ENCODE measurements around the gene DPP9.
"Not testable (repeated sequence)": the region's sequence is repeated elsewhere in the genome, so short reads cannot be mapped to it uniquely, and the experiment has no call there.

Gene DPP9

GRCh38 chr19:4738734-4739133 lies 15.1 kb upstream of the DPP9 start:
- DNase-seq (ENCODE audit: low spot score) = no peak

GRCh38 chr19:4737955-4738600 lies 14.4 kb upstream of the DPP9 start:
- DNase-seq (ENCODE audit: low spot score) = no peak

DNA sequence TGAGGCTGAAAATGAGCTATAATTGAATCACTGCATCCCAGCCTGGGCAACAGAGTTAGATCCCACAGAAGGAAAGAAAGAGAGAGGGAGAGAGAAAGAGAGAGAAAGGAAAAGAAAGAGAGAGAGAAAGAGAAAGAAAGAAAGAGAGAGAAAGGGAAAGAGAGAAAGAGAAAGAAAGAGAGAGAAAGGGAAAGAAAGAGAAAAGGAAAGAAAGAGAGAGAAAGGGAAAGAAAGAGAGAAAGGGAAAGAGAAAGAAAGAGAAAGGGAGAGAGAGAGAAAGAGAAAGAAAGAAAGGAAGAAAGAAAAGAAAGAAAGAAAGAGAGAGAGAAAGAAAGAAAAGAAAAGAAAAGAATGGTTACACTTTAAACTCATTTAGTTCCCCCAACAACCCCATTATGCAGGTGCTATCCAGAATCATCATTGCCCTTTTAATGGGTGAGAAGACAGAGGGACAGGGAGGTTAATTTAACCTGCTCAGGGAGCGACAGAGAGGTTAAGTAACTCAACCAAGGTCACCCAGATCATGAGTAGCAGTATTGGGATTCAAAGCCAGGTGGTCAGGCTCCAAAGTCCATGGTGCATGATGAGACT lies 10.2 kb upstream of the DPP9 start:
- DNase-seq (ENCODE audit: low spot score) = no peak

DNA sequence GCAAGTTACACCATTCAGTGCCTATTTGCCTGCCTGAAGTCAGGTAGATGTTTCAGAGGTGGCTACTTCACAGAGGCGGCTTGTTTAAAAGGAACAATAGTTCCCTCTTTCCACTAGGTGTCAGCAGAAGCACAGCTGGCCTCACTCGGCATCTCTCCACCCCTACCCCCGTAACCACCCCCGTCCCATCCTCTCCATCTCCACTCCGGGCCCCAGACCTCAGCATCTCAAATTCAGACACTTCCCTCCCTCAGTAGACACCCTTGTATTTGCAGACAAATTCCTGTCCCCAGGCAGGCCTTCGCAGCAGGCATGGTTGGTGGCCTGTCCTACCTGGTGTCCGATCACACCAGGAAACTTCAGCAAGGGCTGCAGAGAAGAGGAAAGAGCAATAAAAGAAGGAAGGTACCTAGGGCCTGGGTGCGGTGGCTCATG lies 9.1 kb upstream of the DPP9 start:
- DNase-seq (ENCODE audit: low spot score) = peak; percentile 82

DNA sequence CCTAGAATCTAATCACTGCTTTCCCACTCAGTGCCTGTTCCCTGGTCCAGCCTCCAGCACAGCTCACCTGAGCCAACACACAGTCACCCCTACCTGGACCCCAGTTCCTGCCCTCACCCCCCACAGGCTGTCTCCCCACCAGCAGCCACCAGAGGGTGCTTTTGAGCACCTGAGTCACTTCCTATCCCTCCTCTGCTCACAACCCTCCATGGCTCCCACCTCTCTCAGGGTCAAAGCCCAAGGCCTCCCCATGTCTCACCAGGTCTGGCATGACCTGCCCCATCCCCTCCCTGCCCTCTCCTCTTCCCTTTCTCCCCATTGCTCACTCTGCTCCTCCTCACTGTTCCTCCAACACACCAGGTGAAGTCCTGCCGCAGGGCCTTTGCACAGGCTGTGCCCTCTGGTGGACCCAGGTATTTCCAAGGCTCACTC lies 7.1 kb upstream of the DPP9 start:
- DNase-seq (ENCODE audit: low spot score) = peak; percentile 36

- DNase-seq (ENCODE audit: low spot score) = no peak
These were observed 5.2 kb upstream of the DPP9 start for GRCh38 chr19:4728871-4729270.

DNA sequence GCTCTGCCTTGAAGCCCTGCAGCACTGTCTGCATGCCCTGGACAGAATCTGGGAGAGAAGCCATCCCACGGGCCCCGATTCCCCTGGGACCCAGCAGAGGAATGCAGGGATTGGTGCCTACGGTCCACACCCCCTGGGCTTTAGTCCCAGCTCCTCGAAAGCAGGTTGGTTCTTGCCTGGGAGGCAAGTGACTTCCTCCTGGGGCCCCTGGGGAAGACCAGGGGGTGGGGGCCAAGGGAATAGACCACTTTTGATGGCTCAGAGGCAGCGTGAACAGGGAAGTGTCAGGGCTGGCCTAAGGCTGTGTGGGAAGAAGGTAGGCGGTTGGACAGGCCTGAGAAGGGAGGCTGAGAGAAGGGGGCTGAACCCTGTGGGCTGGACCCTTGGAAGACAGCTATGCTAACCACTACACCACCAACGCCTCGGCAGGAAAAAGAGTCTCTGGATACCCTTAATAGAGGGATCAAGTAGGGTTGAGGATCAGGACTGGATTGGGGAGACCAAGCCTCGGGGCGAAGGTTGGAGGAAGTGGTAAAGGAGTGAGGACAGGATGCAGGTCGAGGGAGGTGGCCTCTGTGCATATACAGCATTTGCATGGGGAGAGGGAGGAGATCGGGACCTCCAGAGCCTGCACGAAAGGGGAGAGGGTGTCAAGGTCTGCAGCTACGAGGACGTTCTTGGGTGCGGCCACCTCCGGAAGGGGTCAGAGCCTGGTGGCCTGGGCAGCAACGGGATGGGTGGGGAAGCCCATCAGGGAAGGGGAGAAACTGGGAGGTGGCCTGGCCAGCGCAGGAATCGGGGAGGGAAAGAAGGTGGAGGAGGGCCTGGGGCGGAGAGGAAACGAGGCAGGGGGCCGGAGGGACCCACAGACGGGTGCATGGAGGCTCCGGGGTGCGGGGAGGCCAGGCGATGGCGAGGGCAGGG lies 709 bp downstream of the DPP9 start:
- peak; percentile 61 for DNase-seq (ENCODE audit: low spot score)

DNA sequence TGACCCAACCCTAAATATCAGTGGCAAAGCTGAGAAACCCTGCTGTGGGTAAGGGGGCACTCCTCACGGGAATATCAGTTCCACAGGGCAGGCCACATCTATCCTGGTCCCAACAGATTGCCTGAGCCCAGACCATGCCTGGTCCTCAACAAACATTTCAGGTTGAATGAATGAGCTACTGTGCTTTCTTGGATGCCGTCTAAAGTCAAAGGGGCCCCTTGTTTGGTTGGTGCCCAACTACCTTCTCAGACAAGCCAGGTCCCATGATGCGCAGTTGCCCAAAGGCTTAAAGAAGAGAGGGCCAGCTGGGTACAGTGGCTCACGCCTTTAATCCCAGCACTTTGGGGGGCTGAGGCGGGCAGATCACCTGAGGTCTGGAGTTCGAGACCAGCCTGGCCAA lies 2.4 kb downstream of the DPP9 start:
- DNase-seq (ENCODE audit: low spot score) = no peak

- no peak for DNase-seq (ENCODE audit: low spot score)
These were observed 3.5 kb downstream of the DPP9 start for GRCh38 chr19:4720037-4720700.

- DNase-seq (ENCODE audit: low spot score) = no peak
These were observed 4.2 kb downstream of the DPP9 start for GRCh38 chr19:4719499-4719866.

DNA sequence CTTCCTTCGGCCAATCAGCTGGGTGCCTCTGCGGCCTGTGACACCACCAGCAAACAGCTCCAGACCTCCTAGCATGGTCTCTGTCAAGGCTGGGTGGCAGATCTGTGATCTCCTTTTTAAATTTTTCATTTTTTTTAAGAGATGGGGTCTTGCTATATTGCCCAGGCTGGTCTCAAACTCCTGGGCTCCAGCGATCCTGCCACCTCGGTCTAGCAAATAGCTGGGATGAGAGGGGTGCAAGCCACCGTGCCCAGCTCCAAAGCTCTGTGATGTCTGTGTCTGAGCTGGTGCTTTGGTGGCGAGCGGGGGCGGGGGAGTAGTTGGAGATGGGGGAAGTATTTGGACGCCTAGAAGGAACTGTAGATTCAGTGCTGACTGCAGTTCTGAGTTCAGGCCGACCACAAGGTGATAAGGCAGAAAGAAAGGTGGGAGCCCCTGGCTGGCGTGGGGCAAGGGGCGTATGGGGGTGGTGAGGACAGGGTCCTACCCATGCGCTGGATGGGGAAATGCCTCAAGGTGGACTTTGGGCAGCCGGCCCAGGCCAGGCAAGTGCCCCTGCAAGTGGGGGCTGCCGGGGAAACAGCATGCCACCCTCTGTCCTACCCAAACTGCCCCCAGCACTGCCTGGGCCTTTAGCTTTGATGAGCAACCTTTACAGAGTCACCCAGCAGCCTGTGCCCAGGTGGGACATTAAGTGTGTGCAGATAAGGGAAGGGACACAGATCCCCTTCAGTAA lies 5.5 kb downstream of the DPP9 start:
- DNase-seq (ENCODE audit: low spot score) = no peak

GRCh38 chr19:4717191-4717965 lies 6.3 kb downstream of the DPP9 start:
- no peak for DNase-seq (ENCODE audit: low spot score)

DNA sequence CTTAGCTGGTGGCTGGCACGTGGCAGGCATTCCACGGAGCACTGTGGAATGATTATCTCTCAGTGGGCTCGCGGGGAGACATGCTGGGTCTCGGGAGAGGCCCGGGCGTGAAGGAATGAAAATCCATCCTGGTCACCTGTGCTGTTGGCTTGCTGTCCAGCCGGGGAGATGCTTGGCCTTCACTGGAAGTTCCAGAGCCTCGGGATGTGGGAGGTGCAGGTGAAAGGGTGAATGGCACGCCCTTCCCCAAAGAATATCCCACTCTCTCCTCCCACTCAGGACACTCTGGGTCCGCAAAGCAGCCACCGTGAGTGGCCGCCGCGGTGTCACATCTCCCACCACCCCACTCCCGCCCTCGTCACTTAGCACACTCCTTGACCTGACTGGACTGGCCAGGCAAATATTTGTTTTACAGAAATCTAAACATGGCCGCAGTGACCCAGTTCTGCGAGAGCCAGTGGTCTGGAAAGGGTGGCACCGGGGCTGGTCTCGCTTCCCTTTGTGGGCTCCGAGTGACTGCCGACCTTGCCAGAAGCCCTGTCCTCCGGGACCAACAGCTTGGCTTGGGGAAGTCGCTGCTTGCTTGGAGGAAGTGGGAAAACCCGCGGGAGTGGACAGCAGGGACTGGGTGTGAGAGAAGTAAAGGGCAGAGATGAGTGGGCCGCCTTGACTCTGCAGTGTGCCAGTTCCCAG lies 8.0 kb downstream of the DPP9 start:
- no peak for DNase-seq (ENCODE audit: low spot score)

GRCh38 chr19:4715178-4715528 lies 8.5 kb downstream of the DPP9 start:
- not testable (repeated sequence) for DNase-seq (ENCODE audit: low spot score)

GRCh38 chr19:4714016-4714415 lies 9.6 kb downstream of the DPP9 start:
- no peak for DNase-seq (ENCODE audit: low spot score)

DNA sequence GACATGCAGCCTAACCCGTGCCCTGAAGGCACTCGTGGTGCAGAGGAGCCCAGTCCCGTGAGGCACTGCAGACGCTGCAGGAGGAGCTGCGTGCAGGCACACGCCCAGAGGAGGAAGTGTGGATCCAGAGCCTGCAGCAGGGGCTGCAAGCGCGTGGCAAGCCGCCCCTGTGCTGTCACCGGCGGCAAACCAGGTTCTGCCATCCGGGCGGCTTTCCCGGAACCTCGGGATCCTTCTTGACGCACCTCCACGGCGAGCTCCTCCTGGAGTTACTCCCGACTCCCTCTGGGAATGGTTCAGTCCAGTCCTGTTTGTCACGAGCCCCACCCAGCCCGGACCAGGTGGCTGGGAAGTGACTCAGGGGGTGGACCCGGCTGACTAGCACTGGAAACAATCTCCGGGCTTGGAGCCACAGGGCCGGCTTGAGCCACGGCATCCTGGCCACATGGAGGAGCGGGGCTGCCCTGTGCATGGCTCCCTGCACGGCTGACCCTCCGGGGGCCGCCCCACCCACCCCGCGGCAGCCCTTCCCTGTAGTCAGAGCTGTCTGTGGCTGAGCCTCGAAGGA lies 10.2 kb downstream of the DPP9 start:
- DNase-seq (ENCODE audit: low spot score) = peak; percentile 98

GRCh38 chr19:4712771-4713170 lies 10.9 kb downstream of the DPP9 start:
- no peak for DNase-seq (ENCODE audit: low spot score)

GRCh38 chr19:4711211-4711610 lies 12.4 kb downstream of the DPP9 start:
- DNase-seq (ENCODE audit: low spot score) = no peak

DNA sequence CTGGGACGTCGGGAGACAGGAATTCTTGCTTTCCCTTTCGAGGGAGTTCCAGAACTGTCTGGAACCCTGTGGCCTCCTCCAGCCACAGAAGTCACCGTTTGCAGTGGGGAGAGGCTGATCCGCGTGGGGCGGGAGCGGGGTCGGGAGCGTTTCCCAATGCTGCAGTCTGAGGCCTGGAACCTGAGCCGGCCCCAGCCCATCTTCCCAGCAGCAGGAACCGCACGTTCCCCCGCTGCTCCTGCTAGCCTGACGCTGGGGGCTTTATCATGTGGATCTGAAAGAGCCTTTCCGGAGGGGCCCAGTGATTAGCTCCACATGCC lies 13.4 kb downstream of the DPP9 start:
- no peak for DNase-seq (ENCODE audit: low spot score)

All from AG20443 (cell line).